ENCODE measurements around the gene NTRK3.
"Not testable (repeated sequence)": the region's sequence is repeated elsewhere in the genome, so short reads cannot be mapped to it uniquely, and the experiment has no call there.

NTRK3 gene

GRCh38 chr15:88072133-88072532, 184.4 kb downstream of the NTRK3 start:
- ATAC-seq: not testable (repeated sequence)

DNA sequence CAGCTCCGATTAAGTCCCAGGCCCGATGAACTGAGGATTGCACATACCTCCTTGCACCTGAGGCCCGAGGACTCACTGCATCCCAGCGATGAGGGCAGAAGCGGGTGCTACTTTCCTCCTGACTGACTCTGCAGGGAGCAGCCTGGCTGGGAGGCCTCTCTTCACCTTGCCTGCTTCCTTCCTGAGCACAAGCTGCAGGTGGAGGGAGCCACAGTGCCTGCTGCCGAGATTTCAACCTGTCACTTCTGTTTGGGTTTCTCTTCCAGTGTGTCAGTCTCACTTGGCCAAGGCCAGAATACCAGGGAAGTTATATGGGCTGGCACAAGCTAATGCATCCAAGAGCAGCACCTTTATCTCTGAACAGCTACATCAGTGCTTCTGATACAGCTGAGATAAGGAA, 185.4 kb downstream of the NTRK3 start:
- no peak for ATAC-seq

- ATAC-seq: no peak
These were observed 187.0 kb downstream of the NTRK3 start for GRCh38 chr15:88069561-88069960.

DNA sequence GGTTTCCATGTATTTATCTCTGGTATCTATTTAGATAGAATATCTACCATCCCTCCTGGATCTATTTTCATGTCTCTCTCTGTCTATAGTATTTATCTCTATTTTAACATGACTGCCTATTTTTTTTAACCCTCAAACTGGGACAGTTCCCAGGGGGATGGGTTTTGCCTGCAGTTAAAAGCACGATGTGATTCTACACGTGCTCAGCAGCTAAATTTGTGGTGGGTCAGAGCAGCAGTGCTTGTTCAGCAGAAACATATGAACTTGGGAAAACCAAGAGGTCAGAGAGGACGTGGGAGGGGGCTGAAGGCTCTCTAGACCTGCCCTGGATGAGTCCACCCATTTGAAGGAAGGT, 189.2 kb downstream of the NTRK3 start:
- no peak for ATAC-seq

DNA sequence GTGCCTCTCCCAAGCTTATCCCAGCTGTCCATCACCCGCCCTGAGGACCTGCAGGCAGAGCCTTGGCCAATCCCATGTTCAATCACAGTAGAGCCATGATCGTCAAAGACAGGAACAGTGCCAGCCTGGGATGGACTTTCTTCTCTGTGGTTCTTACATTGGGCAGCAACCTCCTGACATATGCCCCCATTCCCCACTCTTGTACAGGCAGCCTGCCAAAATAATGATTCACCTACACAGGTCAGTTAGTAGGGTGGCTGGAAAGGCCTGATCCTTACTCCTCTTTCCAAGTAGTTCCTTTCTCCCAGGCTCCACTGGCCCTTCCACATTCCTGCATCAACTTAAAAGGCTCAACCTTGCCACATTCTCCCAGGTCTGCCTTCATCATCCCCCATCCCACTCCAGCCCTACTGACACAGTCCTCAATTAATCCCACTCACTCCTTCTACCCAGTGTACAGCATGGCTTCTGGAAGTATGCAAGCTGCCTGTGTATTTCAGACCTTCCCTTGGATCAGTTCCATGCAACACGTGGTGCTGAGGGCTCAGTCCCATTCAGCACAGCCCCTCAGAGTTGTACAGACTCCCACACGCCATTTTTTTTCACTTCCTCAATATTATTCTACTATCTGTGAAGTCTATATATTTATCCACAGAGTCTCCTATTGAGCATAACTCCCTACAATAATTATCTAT, 189.8 kb downstream of the NTRK3 start:
- ATAC-seq: no peak

DNA sequence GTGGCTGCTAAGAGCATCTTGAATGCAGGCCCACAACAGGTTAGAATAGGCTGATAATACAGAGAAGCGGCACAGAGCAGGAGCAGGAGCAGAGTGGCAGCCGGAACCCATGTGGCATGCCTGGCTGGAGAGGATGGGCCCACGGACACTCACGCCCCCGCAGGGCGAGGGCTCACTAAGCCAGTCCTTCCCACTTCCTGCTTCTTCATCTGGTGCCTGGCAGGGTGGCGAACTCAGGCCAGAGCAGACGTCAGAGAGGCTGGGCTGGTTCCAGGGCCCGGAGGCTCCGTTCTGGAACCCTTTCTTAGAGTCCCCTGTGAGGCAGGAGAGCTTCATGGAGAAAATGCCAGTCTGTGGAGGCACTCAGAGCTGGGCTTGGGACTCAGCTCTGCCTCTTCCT, 195.1 kb downstream of the NTRK3 start:
- ATAC-seq: no peak

DNA sequence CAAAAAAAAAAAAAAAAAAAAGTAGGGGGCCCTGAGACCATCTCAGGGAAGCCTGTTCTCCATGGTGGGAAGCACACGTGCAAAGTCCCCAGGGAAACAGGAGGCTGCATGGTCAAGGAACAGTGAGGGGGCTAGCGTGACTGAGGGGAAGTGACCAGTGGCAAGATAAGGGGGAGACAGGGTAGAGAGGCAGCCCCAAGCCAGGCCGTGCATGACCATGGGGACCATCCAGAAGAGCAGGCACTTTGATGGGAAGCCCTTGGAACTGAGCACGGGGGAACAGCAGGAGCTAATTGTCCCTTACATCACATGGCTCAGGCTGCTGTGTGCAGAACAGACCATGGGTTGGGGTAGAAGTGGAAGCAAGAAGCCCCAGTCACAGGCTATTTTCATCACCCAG, 196.2 kb downstream of the NTRK3 start:
- no peak for ATAC-seq

GRCh38 chr15:88057836-88058235, 198.7 kb downstream of the NTRK3 start:
- ATAC-seq: no peak

DNA sequence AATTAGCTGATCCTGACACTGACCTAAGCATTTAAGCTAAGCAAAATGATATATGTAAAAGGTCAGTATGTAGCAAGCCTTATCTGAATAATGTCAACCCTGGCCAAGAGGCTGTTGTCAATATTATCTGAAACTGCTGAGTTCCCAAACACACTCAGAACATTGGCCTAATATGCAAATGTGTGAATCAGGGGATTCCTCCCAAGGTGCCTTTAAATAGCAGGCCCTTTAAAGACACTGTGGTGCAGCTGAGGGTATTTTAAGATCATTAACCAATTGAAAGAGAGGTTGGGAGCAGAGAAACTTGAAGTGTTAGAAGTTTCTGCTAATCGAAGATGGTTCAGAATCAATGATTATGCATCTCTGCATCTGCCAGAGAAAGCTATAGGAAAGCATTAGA, 207.0 kb downstream of the NTRK3 start:
- no peak for ATAC-seq

- no peak for ATAC-seq
These were observed 207.8 kb downstream of the NTRK3 start for GRCh38 chr15:88048755-88049154.

DNA sequence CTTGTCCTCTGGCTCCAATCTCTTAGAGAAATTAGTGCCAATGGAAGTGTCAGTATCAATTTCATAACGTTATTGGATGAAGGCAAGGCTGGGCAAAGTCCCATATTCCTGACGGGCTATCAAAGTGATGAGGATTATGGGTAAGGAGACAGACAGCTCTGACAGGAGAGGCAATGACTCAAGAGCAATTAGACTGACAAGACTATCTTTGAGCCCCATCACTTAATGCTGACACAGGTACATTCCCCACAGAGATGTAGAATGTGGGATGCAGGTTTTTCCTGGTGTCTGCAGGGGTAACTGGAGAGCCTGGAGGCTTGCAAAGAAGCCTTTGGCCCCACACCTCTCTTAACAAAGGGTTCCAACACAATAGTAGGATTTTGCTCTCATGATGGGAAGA, 208.3 kb downstream of the NTRK3 start:
- ATAC-seq: no peak

GRCh38 chr15:88046576-88047129, 209.9 kb downstream of the NTRK3 start:
- ATAC-seq: no peak

DNA sequence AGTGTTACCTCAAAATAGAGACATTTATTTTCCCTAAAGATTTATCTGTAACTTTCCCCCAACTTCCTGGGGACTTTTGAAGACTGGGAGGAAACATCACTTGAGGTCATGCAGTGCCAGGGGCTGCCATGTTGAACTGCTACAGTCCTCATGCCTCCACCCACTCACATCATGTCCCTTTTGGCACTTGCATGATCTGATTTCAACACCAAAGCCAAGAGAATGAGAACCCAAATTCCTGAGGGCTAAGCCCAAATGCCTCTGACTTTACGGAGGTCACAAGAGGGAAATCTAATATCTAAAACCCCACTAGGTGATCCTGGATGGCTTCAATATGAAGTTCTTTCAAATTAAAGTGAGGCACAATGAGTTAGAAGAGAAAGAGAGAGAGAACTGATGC, 213.1 kb downstream of the NTRK3 start:
- no peak for ATAC-seq

- no peak for ATAC-seq
These were observed 214.5 kb downstream of the NTRK3 start for GRCh38 chr15:88042047-88042446.

- no peak for ATAC-seq
These were observed 216.0 kb downstream of the NTRK3 start for GRCh38 chr15:88040516-88040915.

GRCh38 chr15:88038261-88038660, 218.3 kb downstream of the NTRK3 start:
- ATAC-seq: no peak

DNA sequence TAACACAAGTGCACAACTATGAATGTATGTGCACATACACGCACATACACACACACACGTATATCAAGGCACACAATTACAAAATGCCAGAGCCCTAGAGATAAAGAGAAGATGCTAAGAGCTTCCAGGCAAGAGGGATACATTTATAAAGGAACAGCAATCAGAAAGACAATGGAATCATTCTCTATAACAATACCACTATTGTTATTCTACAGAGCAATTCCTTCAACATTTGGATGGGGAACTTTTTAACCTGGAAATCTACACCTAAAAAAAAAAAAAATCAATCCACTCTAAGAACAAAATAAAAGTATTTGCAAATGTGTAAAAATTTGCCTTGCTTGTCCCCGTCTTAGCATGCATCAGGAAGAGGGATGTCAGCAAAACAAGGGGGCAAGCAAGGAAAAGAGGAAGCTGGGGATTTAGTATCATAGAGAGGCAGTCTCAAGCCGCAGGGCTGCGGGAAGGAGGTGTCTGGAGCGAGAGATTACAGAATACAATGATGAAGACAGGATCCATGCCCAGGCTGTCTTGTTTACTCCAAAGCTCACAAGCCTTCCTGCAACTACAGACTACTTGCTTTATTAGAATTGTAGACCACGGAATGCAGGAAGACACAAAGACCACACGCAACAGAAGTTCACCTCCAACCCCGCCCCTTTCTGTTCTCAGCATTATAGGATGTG, 220.2 kb downstream of the NTRK3 start:
- no peak for ATAC-seq

GRCh38 chr15:88035381-88035780, 221.2 kb downstream of the NTRK3 start:
- no peak for ATAC-seq

- not testable (repeated sequence) for ATAC-seq
These were observed 223.1 kb downstream of the NTRK3 start for GRCh38 chr15:88033421-88033820.

DNA sequence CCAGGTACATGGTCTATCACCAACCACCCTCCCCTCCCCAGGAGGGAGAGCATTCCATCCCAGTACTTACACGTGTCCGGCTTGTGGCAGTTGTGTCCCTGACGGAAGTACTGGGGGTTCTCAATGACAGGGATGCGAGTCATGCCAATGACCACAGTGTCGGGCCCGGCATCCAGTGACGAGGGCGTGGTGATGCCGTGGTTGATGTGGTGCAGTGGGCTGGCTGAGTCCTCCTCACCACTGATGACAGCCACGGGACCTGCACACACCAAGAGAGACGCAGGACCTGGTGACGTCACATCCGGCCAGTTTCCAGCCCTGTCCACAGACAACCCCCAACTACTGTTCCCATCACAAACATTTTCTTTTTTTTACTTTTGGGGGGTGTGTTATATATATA, 223.8 kb downstream of the NTRK3 start:
- ATAC-seq: no peak

GRCh38 chr15:88031461-88031860, 225.1 kb downstream of the NTRK3 start:
- ATAC-seq: no peak

- ATAC-seq: no peak
These were observed 226.8 kb downstream of the NTRK3 start for GRCh38 chr15:88029696-88030095.

- no peak for ATAC-seq
These were observed 228.5 kb downstream of the NTRK3 start for GRCh38 chr15:88028024-88028423.

DNA sequence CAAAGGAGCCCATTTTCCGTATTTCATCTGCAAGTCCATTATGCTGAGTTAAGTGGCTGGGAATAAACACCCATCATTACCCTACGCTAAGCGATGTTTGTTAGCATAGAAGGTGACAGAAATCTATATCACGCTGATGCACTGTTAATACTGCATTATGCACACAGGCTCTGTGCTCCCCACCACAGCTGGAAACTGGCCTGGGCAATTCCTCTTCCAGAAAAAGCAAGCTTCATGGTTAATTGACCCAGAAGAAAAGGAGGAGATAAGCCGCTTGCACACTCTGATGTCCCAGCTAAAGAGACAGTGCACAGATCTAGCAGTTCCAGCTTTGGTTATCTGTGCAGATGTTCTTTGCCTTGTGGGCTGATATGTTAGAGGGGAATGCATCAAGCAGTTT, 232.6 kb downstream of the NTRK3 start:
- ATAC-seq: no peak

DNA sequence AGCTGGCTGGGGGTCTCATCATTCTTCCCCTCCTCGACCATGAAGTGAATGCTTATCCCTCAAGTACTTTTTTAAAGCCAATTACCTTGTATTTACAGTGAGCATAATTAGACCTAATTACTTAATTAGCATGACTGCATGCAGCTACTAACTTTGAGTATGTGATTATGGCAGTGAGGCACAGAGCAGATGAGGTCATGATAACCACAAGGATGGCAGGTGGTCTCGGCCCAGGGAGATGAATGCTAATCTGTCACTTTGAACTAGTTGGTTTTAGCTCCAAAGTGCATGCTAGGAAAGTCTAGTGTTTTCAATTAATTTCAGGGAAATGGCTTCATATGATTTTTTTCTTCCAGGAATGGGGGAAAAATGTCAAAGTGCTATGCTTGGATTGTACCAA, 233.8 kb downstream of the NTRK3 start:
- ATAC-seq: no peak

Measured in activated CD4-positive, CD25-positive, alpha-beta regulatory T cell treated with anti-CD3 and anti-CD28 coated beads, Interleukin-2, amount 50 U/mL, for 24 hours (primary cell).